T-cell (primary cell): ENCODE results near the gene CAB39. TPM values are rescaled to one million over a fixed set of nuclear protein-coding genes. Genes with fewer than 3 reads are reported as not detected.

Experiments
- ATAC-seq, 4 experiments: fragments of 200-7000 bp in 3 of 4; fragments of 150-1000 bp in 1 of 4; cut with Tn5 transposase; replicated peaks in 1 of 4; 1 replicate in 3 of 4; 2 replicates in 1 of 4; pipeline ENCODE4 v1.10.0; 2021; ENCODE audit warnings: moderate library complexity in 3 of 4, mild to moderate bottlenecking in 2 of 4, moderate number of reproducible peaks in 1 of 4
- CTCF ChIA-PET, 2 donors: fragments of 300-600 bp; sonication (Branson Sonifier 250); formaldehyde crosslinking; loops; one replicate each; lab custom pipeline; 2022; ENCODE audit warnings: antibody characterized with exemption in 2 of 2; lab: Charles Lee
- POLR2A ChIA-PET, 2 donors: fragments of 300-600 bp; sonication (Branson Sonifier 250); formaldehyde crosslinking; loops; one replicate each; lab custom pipeline; 2022; ENCODE audit warnings: antibody characterized with exemption in 2 of 2; lab: Charles Lee
- DNase-seq, 35 experiments: peaks; one replicate each; pipeline versions ENCODE4 v3.0.0 to v3.0.0-alpha.2; 2013 to 2023
- H3K27ac ChIP-seq: one replicate; pipeline ENCODE4 v1.5.1; 2013; ENCODE audit warnings: low read length
- H3K27me3 ChIP-seq, 2 experiments: replicated peaks in 1 of 2; 1 replicate in 1 of 2; 2 replicates in 1 of 2; pipeline versions ENCODE4 v1.6.1 to v1.7.0; 2013; ENCODE audit warnings: low read length in 1 of 2, mixed read lengths in 1 of 2; ENCODE audit not compliant: control insufficient read depth in 2 of 2, insufficient read depth in 2 of 2; ENCODE audit errors: extremely low read depth in 1 of 2
- H3K36me3 ChIP-seq, 2 donors: 1 replicate in 1 of 2; 2 replicates in 1 of 2; pipeline versions ENCODE4 v1.6.1 to v1.7.0; 2013; ENCODE audit warnings: low read length in 1 of 2; ENCODE audit not compliant: control insufficient read depth in 2 of 2, insufficient read depth in 1 of 2; ENCODE audit errors: extremely low read depth in 1 of 2
- H3K4me1 ChIP-seq, 2 experiments: 1 replicate in 1 of 2; 2 replicates in 1 of 2; pipeline versions ENCODE4 v1.6.1 to v1.7.0; 2013; ENCODE audit warnings: low read length in 2 of 2, mixed read lengths in 1 of 2; ENCODE audit not compliant: insufficient read depth in 2 of 2, control insufficient read depth in 1 of 2; ENCODE audit errors: extremely low read depth in 1 of 2
- H3K4me3 ChIP-seq, 2 donors: 1 replicate in 1 of 2; 2 replicates in 1 of 2; pipeline versions ENCODE4 v1.5.1 to v1.7.0; 2013; ENCODE audit warnings: mild to moderate bottlenecking in 2 of 2, low read length in 1 of 2, moderate library complexity in 1 of 2; ENCODE audit not compliant: control insufficient read depth in 1 of 2; ENCODE audit errors: extremely low read depth in 1 of 2
- H3K9me3 ChIP-seq: 2 replicates; pipeline ENCODE4 v1.7.0; 2013
- H3K27ac Mint-ChIP-seq, 2 donors: one replicate each; pipeline ENCODE4 v1.8.0; 2020 to 2021; ENCODE audit warnings: mild to moderate bottlenecking in 2 of 2, mixed read lengths in 2 of 2
- H3K27me3 Mint-ChIP-seq, 2 donors: one replicate each; pipeline ENCODE4 v1.8.0; 2021 to 2022; ENCODE audit warnings: mixed read lengths in 2 of 2
- H3K36me3 Mint-ChIP-seq: one replicate; pipeline ENCODE4 v1.8.0; 2021; ENCODE audit warnings: mixed read lengths
- H3K4me1 Mint-ChIP-seq, 3 donors: one replicate each; pipeline ENCODE4 v1.8.0; 2020 to 2022; ENCODE audit warnings: mixed read lengths in 3 of 3, mild to moderate bottlenecking in 1 of 3
- H3K4me3 Mint-ChIP-seq, 3 donors: one replicate each; pipeline ENCODE4 v1.8.0; 2020 to 2022; ENCODE audit warnings: mild to moderate bottlenecking in 3 of 3, mixed read lengths in 3 of 3, moderate library complexity in 3 of 3
- H3K9me3 Mint-ChIP-seq, 3 donors: one replicate each; pipeline ENCODE4 v1.8.0; 2020 to 2022; ENCODE audit warnings: mixed read lengths in 3 of 3
- WGBS: methylation state at CpG from one replicate; pipeline ENCODE4 v1.1.5; 2013; ENCODE audit warnings: missing lambda C conversion rate; ENCODE audit not compliant: insufficient coverage; 5-methylcytosine and 5-hydroxymethylcytosine counted together
- total RNA-seq, 35 experiments: library from RNA in 6 of 35; stranded (reverse) in 6 of 35; fragments of 120-200 nt in 1 of 35; gene quantifications; one replicate each; pipeline versions ENCODE4 v1.2.1 to v1.2.4 and lab custom pipeline; 2013 to 2026

CAB39 gene
- total RNA-seq, 5 donors from 2014 or later (not counting 1 experiment from before 2014, with no cell fraction given), result 91.7 to 102 (median 96.7) TPM

- H3K27ac Mint-ChIP-seq, result no peak overlapping the region
- POLR2A ChIA-PET, result no interaction called here
Observed at GRCh38 chr2:230711224-230711623, 1.4 kb upstream of the CAB39 start.

GRCh38 chr2:230713331-230714135 is 891 bp downstream of the CAB39 start:
- Histone ChIP-seq H3K36me3 (no peaks in the 10 kb centered on the region), H3K4me3 (peak overlapping the region; percentile 84 to 95), H3K4me1 (peaks cover 31 to 35% of the 10 kb centered on the region in 2 experiments), H3K27ac (peak overlapping the region; percentile 76), H3K27me3 (no peaks in the 10 kb centered on the region), H3K9me3 (no peaks in the 10 kb centered on the region)
- ChIA-PET POLR2A (interaction anchor here (0.6 to 1.3 kb wide), 5 partner anchors 9 to 17 kb away, joined by 3 to 10 read pairs (median 4); no protein-coding TSS in a partner anchor), CTCF (interaction anchor here (0.6 to 2.4 kb wide), 20 partner anchors 10 to 494 kb away, joined by 3 to 31 read pairs (median 4); partner anchors contain the start of gene SP110 (in 1 of the 2))
- DNase-seq (peak in 34 of 35 experiments; percentile 14 to 60 (median 39)), ATAC-seq (peak; percentile 29 to 34 (median 32))
- no peaks in the 10 kb centered on the region for H3K27me3 Mint-ChIP-seq
- under 1% methylated on average over 61 of the region's 62 CpGs for WGBS
- no peaks in the 10 kb centered on the region for H3K9me3 Mint-ChIP-seq
- peaks cover 48 to 56% (median 50%) of the 10 kb centered on the region in 3 donors for H3K4me1 Mint-ChIP-seq
- H3K36me3 Mint-ChIP-seq, result peaks cover 11% of the 10 kb centered on the region
- peak overlapping the region; percentile 88 to 97 for H3K27ac Mint-ChIP-seq
- H3K4me3 Mint-ChIP-seq, result peak overlapping the region; percentile 88 to 99 (median 96)

More at GRCh38 chr2:230711224-230711623, 1.4 kb upstream of the CAB39 start:
- H3K27me3 ChIP-seq, result no peaks in the 10 kb centered on the region
- peaks cover 8% of the 10 kb centered on the region for H3K36me3 Mint-ChIP-seq
- no peak overlapping the region for H3K27ac ChIP-seq
- no peak for ATAC-seq
- no peak overlapping the region for H3K4me3 ChIP-seq
- H3K9me3 ChIP-seq, result no peaks in the 10 kb centered on the region
- DNase-seq, result no peak
- no peaks in the 10 kb centered on the region for H3K36me3 ChIP-seq
- CTCF ChIA-PET, result interaction anchor here in 1 of 2 donors (0.6 to 1.5 kb wide), 3 partner anchors 9 to 87 kb away, joined by 3 to 4 read pairs (median 4); no protein-coding TSS in a partner anchor
- 90% methylated on average over 10 of the region's 11 CpGs for WGBS
- H3K4me3 Mint-ChIP-seq, result peak overlapping the region in 2 of 3 donors; percentile 82 to 91
- no peaks in the 10 kb centered on the region for H3K27me3 Mint-ChIP-seq
- H3K9me3 Mint-ChIP-seq, result no peaks in the 10 kb centered on the region
- peaks cover 15 to 18% of the 10 kb centered on the region in 2 experiments for H3K4me1 ChIP-seq
- peaks cover 31 to 45% (median 41%) of the 10 kb centered on the region in 3 donors for H3K4me1 Mint-ChIP-seq

- 0% methylated on average over 2 of the region's 4 CpGs for WGBS
- H3K27ac ChIP-seq, result peak overlapping the region; percentile 76
- H3K27ac Mint-ChIP-seq, result peak overlapping the region; percentile 88 to 97
- peak overlapping the region; percentile 84 to 95 for H3K4me3 ChIP-seq
- peaks cover 52 to 62% (median 55%) of the 10 kb centered on the region in 3 donors for H3K4me1 Mint-ChIP-seq
- no peaks in the 10 kb centered on the region for H3K36me3 ChIP-seq
- peak in 22 of 35 experiments; percentile 4 to 72 (median 24) for DNase-seq
- CTCF ChIA-PET, result interaction anchor here (0.6 to 2.4 kb wide), 23 partner anchors 8 to 494 kb away, joined by 3 to 31 read pairs (median 4); partner anchors contain the start of gene SP110 (in 1 of the 2)
- peak overlapping the region; percentile 88 to 99 (median 96) for H3K4me3 Mint-ChIP-seq
- no peaks in the 10 kb centered on the region for H3K27me3 ChIP-seq
- no peaks in the 10 kb centered on the region for H3K9me3 Mint-ChIP-seq
- H3K9me3 ChIP-seq, result no peaks in the 10 kb centered on the region
- H3K4me1 ChIP-seq, result peaks cover 31 to 40% of the 10 kb centered on the region in 2 experiments
- peak; percentile 59 to 67 (median 62) for ATAC-seq
- no peaks in the 10 kb centered on the region for H3K27me3 Mint-ChIP-seq
- POLR2A ChIA-PET, result interaction anchor here (0.5 to 1.5 kb wide), 6 partner anchors 9 to 70 kb away, joined by 3 to 4 read pairs (median 4); no protein-coding TSS in a partner anchor
- peaks cover 11% of the 10 kb centered on the region for H3K36me3 Mint-ChIP-seq
Observed at GRCh38 chr2:230714136-230714480, 1.5 kb downstream of the CAB39 start.

- H3K27ac ChIP-seq, result peak overlapping the region; percentile 76
- ChIA-PET CTCF (interaction anchor here (0.6 to 2.4 kb wide), 8 partner anchors 8 to 555 kb away, joined by 3 to 31 read pairs (median 8); no protein-coding TSS in a partner anchor), POLR2A (interaction anchor here in 1 of 2 donors (0.5 to 1.5 kb wide), 3 partner anchors 8 to 895 kb away, joined by 3 to 4 read pairs (median 4); no protein-coding TSS in a partner anchor)
- H3K36me3 Mint-ChIP-seq, result peaks cover 11% of the 10 kb centered on the region
- H3K4me1 ChIP-seq, result peaks cover 34 to 51% of the 10 kb centered on the region in 2 experiments
- ATAC-seq (no peak), DNase-seq (peak in 1 of 35 experiments; percentile 27)
- peak overlapping the region; percentile 80 to 99 (median 96) for H3K4me3 Mint-ChIP-seq
- no peaks in the 10 kb centered on the region for H3K9me3 ChIP-seq
- no peaks in the 10 kb centered on the region for H3K27me3 ChIP-seq
- peaks cover 63 to 73% (median 66%) of the 10 kb centered on the region in 3 donors for H3K4me1 Mint-ChIP-seq
- peaks cover 0 to 2% of the 10 kb centered on the region in 2 donors for H3K36me3 ChIP-seq
- no peaks in the 10 kb centered on the region for H3K9me3 Mint-ChIP-seq
- no CpG with 5 or more reads among the region's 3 CpGs for WGBS
- H3K27me3 Mint-ChIP-seq, result no peaks in the 10 kb centered on the region
- peak overlapping the region in 1 of 2 donors; percentile 1 for H3K4me3 ChIP-seq
- peak overlapping the region; percentile 95 to 97 for H3K27ac Mint-ChIP-seq
Observed at GRCh38 chr2:230715201-230715600, 2.6 kb downstream of the CAB39 start.

GRCh38 chr2:230716588-230716987 is 3.9 kb downstream of the CAB39 start:
- WGBS, result no CpG with 5 or more reads among the region's 4 CpGs
- Mint-ChIP-seq H3K9me3 (no peaks in the 10 kb centered on the region), H3K36me3 (peaks cover 14% of the 10 kb centered on the region), H3K27me3 (no peaks in the 10 kb centered on the region), H3K4me3 (no peak overlapping the region), H3K4me1 (peaks cover 74 to 80% (median 76%) of the 10 kb centered on the region in 3 donors), H3K27ac (peak overlapping the region in 1 of 2 donors; percentile 85)
- ChIA-PET POLR2A (no interaction called here), CTCF (no interaction called here)
- DNase-seq (no peak), ATAC-seq (no peak)
- Histone ChIP-seq H3K27me3 (no peaks in the 10 kb centered on the region), H3K36me3 (peaks cover 3 to 6% of the 10 kb centered on the region in 2 donors), H3K4me3 (no peak overlapping the region), H3K4me1 (peaks cover 47 to 58% of the 10 kb centered on the region in 2 experiments), H3K9me3 (no peaks in the 10 kb centered on the region), H3K27ac (peak overlapping the region; percentile 76)

- H3K4me1 Mint-ChIP-seq, result peaks cover 77 to 80% (median 79%) of the 10 kb centered on the region in 3 donors
- 46% methylated on average over 3 of the region's 3 CpGs for WGBS
- peak overlapping the region; percentile 79 to 85 for H3K27ac Mint-ChIP-seq
- ChIA-PET CTCF (interaction anchor here in 1 of 2 donors (0.7 to 1.1 kb wide), 2 partner anchors 70 to 77 kb away, joined by 3 read pairs; no protein-coding TSS in a partner anchor), POLR2A (interaction anchor here (0.5 to 0.6 kb wide), 2 partner anchors 11 to 25 kb away, joined by 4 read pairs; no protein-coding TSS in a partner anchor)
- H3K4me3 Mint-ChIP-seq, result peak overlapping the region; percentile 35 to 72 (median 49)
- ATAC-seq (no peak), DNase-seq (no peak)
- peaks cover 14% of the 10 kb centered on the region for H3K36me3 Mint-ChIP-seq
- no peaks in the 10 kb centered on the region for H3K9me3 Mint-ChIP-seq
- no peaks in the 10 kb centered on the region for H3K27me3 Mint-ChIP-seq
- peaks cover 3 to 6% of the 10 kb centered on the region in 2 donors for H3K36me3 ChIP-seq
- peaks cover 44 to 65% of the 10 kb centered on the region in 2 experiments for H3K4me1 ChIP-seq
- no peaks in the 10 kb centered on the region for H3K9me3 ChIP-seq
- H3K27me3 ChIP-seq, result no peaks in the 10 kb centered on the region
- H3K27ac ChIP-seq, result no peak overlapping the region
- no peak overlapping the region for H3K4me3 ChIP-seq
Observed at GRCh38 chr2:230717600-230717999, 5.0 kb downstream of the CAB39 start.
